ENCODE measurements around the gene RPL22. TPM values are rescaled to one million over a fixed set of nuclear protein-coding genes. Genes with fewer than 3 reads are reported as not detected.

Gene RPL22
- total and polyA plus RNA-seq, 2 of the 4 experiments (the other 2 are of a cell fraction) = 26.2 to 131 TPM

DNA sequence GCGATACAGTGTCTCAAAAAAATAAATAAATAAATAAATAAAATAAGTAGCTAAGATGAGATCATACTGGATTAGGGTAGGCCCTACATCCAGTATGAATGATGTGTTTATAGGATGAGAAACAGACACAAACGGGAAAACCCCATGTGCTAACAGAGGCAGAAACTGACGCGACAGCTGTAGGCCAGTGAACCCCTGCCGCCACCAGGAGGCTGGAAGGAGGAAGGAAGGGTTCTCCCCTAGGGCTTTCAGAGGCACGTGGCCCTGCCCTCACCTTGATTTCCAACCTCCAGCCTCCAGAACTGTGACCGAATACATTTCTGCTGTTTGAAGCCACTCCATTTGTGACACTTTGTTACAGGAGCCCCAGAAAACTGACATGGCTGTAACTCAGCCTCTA is 57.8 kb downstream of the RPL22 start:
- intact Hi-C loops (cut with micrococcal nuclease) = no loop called here
- in situ Hi-C loops (cut with MboI; ENCODE audit: low sequenced_read_pairs) = no loop called here
- H3K56ac ChIP-seq (ENCODE audit: extremely low read depth, insufficient read depth, low read length) = no peak overlapping the region
- no peaks in the 10 kb centered on the region for H3K4me1 ChIP-seq (ENCODE audit: control insufficient read depth, insufficient read depth, low read length)
- no peak overlapping the region for H4K8ac ChIP-seq (ENCODE audit: low read depth in 2 of 2, low read length in 2 of 2)
- no peaks in the 10 kb centered on the region for H3K36me3 ChIP-seq (ENCODE audit: control insufficient read depth, insufficient read depth, low read length)
- no TSS peak for BruUV-seq (replicated peaks)
- H3K9ac ChIP-seq (ENCODE audit: low read depth, low read length) = no peak overlapping the region
- POLR2A ChIA-PET (ENCODE audit: unreplicated experiment) = no interaction called here
- H3K9me1 ChIP-seq (ENCODE audit: insufficient read depth, low read length) = no peaks in the 10 kb centered on the region
- 43% methylated on average over 2 of the region's 7 CpGs; no CpG with 5 or more reads in 1 of the 2 experiments for WGBS, 2 experiments (ENCODE audit: extremely low coverage in 2 of 2, insufficient read length in 1 of 2)
- H2BK15ac ChIP-seq (ENCODE audit: low read depth, low read length) = no peak overlapping the region
- no peak overlapping the region for H2AK5ac ChIP-seq (ENCODE audit: low read depth, low read length)
- H4K5ac ChIP-seq (ENCODE audit: low read depth, low read length) = no peak overlapping the region
- no peak overlapping the region for H4K91ac ChIP-seq (ENCODE audit: insufficient read depth, low read depth, low read length)
- no peak overlapping the region for H3K14ac ChIP-seq (replicated peaks; ENCODE audit: low read depth, low read length)
- no peak overlapping the region for H3K4me2 ChIP-seq (ENCODE audit: low read depth, low read length)
- dilution Hi-C loops (cut with HindIII; ENCODE audit: low sequenced_read_pairs, unreplicated experiment) = no loop called here
- ATAC-seq (ENCODE audit: low read depth) = no peak
- no peak overlapping the region for H3K4ac ChIP-seq (ENCODE audit: low read depth, low read length)
- H2BK120ac ChIP-seq (ENCODE audit: low read depth, low read length) = no peak overlapping the region
- no peak overlapping the region for H2BK5ac ChIP-seq (ENCODE audit: low read depth, low read length, poor library complexity, severe bottlenecking)
- no peak overlapping the region for H3K23ac ChIP-seq (ENCODE audit: low read depth, low read length)
- CTCF ChIA-PET = no interaction called here
- H2AK9ac ChIP-seq (replicated peaks; ENCODE audit: low read depth, low read length, poor library complexity) = no peak overlapping the region
- H2BK20ac ChIP-seq (ENCODE audit: low read depth, low read length) = no peak overlapping the region
- no peak overlapping the region for H2AFZ ChIP-seq (replicated peaks; ENCODE audit: low read length, poor library complexity)
- no peak overlapping the region for H3K4me3 ChIP-seq (ENCODE audit: insufficient read depth, low read depth, low read length)
- no peaks in the 10 kb centered on the region for H3K9me3 ChIP-seq (ENCODE audit: control insufficient read depth, insufficient read depth, low read length)
- no peaks in the 10 kb centered on the region for H3K79me1 ChIP-seq (ENCODE audit: low read depth in 1 of 2, low read length in 2 of 2)
- DNase-seq = no peak
- H4K20me1 ChIP-seq (ENCODE audit: insufficient read depth, low read length) = no peaks in the 10 kb centered on the region
- TF ChIP-seq RCOR1 (IDR thresholded peaks at IDR 0.05; ENCODE audit: insufficient replicate concordance, low read length) = no peak
- TF ChIP-seq, protein P1, sequence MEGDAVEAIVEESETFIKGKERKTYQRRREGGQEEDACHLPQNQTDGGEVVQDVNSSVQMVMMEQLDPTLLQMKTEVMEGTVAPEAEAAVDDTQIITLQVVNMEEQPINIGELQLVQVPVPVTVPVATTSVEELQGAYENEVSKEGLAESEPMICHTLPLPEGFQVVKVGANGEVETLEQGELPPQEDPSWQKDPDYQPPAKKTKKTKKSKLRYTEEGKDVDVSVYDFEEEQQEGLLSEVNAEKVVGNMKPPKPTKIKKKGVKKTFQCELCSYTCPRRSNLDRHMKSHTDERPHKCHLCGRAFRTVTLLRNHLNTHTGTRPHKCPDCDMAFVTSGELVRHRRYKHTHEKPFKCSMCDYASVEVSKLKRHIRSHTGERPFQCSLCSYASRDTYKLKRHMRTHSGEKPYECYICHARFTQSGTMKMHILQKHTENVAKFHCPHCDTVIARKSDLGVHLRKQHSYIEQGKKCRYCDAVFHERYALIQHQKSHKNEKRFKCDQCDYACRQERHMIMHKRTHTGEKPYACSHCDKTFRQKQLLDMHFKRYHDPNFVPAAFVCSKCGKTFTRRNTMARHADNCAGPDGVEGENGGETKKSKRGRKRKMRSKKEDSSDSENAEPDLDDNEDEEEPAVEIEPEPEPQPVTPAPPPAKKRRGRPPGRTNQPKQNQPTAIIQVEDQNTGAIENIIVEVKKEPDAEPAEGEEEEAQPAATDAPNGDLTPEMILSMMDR (conservative IDR thresholded peaks at IDR 0.05; ENCODE audit: low read depth, low read length) = no peak
- TF ChIP-seq CEBPB (IDR thresholded peaks at IDR 0.05; ENCODE audit: low read depth, low read length) = no peak
- no peak for TF ChIP-seq MAZ (IDR thresholded peaks at IDR 0.05; ENCODE audit: borderline replicate concordance, low read depth, low read length)
- no peak for TF ChIP-seq MAFK (IDR thresholded peaks at IDR 0.05; ENCODE audit: low read depth, low read length)
- TF ChIP-seq CHD1 (IDR thresholded peaks at IDR 0.05; ENCODE audit: low read depth, low read length) = no peak
- TF ChIP-seq FOS (IDR thresholded peaks at IDR 0.05; ENCODE audit: low read depth, low read length) = no peak
- TF ChIP-seq RFX5 (IDR thresholded peaks at IDR 0.05; ENCODE audit: low read depth, low read length) = no peak
- TF ChIP-seq RAD21 (IDR thresholded peaks at IDR 0.05; ENCODE audit: low read length) = no peak
- TF ChIP-seq, protein P2, sequence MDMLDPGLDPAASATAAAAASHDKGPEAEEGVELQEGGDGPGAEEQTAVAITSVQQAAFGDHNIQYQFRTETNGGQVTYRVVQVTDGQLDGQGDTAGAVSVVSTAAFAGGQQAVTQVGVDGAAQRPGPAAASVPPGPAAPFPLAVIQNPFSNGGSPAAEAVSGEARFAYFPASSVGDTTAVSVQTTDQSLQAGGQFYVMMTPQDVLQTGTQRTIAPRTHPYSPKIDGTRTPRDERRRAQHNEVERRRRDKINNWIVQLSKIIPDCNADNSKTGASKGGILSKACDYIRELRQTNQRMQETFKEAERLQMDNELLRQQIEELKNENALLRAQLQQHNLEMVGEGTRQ (IDR thresholded peaks at IDR 0.05; ENCODE audit: low read depth, low read length) = no peak
- TF ChIP-seq NFE2L2 (IDR thresholded peaks at IDR 0.05; ENCODE audit: low read depth, low read length) = no peak
- TF ChIP-seq POLR2A (IDR thresholded peaks at IDR 0.05; ENCODE audit: low read depth, low read length) = no peak
- no peak overlapping the region for H3K18ac ChIP-seq (ENCODE audit: low read depth, low read length)
- no peak overlapping the region for H3K27ac ChIP-seq (ENCODE audit: insufficient read depth, low read length)
- peaks cover 34% of the 10 kb centered on the region for H3K27me3 ChIP-seq (ENCODE audit: control insufficient read depth, insufficient read depth, low read length)

All from IMR-90 (cell line).